MCF 10A (cell line): ENCODE data around the gene NFIA. TPM values are rescaled to one million over a fixed set of nuclear protein-coding genes. Genes with fewer than 3 reads are reported as not detected.

Source experiments
- BruUV-seq: library from RNA; stranded (reverse); fragments of 400-500 nt; replicated peaks from 2 replicates; lab custom pipeline; 2021; lab: Mats Ljungman, UMichigan
- CTCF ChIA-PET: fragments of 300-600 bp; sonication (Branson Sonifier 250); formaldehyde crosslinking; extraction: SDS; loops from one replicate; lab custom pipeline; 2021; ENCODE audit warnings: antibody characterized with exemption, inconsistent platforms; lab: Yijun Ruan, JAX
- POLR2A ChIA-PET: fragments of 300-600, 350-650 bp; sonication (Branson Sonifier 250); formaldehyde crosslinking; extraction: SDS; loops from one replicate; lab custom pipeline; 2020; ENCODE audit warnings: antibody characterized with exemption, inconsistent platforms; lab: Yijun Ruan, JAX
- DNase-seq: peaks from one replicate; pipeline ENCODE4 v3.0.0-alpha.2; 2018; ENCODE audit not compliant: unreplicated experiment
- H3K27ac Mint-ChIP-seq: one replicate; pipeline ENCODE4 v1.8.0; 2022; ENCODE audit warnings: mild to moderate bottlenecking, low read depth, mixed read lengths; ENCODE audit not compliant: unreplicated experiment
- H3K27me3 Mint-ChIP-seq: one replicate; pipeline ENCODE4 v1.8.0; 2022; ENCODE audit warnings: mixed read lengths; ENCODE audit not compliant: insufficient read depth, unreplicated experiment
- H3K36me3 Mint-ChIP-seq: one replicate; pipeline ENCODE4 v1.8.0; 2022; ENCODE audit warnings: mild to moderate bottlenecking, moderate library complexity, mixed read lengths; ENCODE audit not compliant: insufficient read depth, unreplicated experiment
- H3K4me1 Mint-ChIP-seq: one replicate; pipeline ENCODE4 v1.8.0; 2022; ENCODE audit warnings: mixed read lengths; ENCODE audit not compliant: insufficient read depth, unreplicated experiment
- H3K4me3 Mint-ChIP-seq: one replicate; pipeline ENCODE4 v1.8.0; 2022; ENCODE audit warnings: mild to moderate bottlenecking, moderate library complexity, mixed read lengths; ENCODE audit not compliant: unreplicated experiment
- H3K9me3 Mint-ChIP-seq: one replicate; pipeline ENCODE4 v1.8.0; 2022; ENCODE audit warnings: mixed read lengths; ENCODE audit not compliant: unreplicated experiment
- CTCF ChIP-seq: fragments of 200-600 bp; IDR thresholded peaks from one replicate; pipeline ENCODE4 v1.8.0; 2022; ENCODE audit warnings: antibody characterized with exemption, mild to moderate bottlenecking; ENCODE audit not compliant: unreplicated experiment
- intact Hi-C: fragments of 100-400 bp; cut with micrococcal nuclease; formaldehyde crosslinking; loops from 2 replicates; pipeline ENCODE4 v1.14.1; 2022
- total RNA-seq: library from RNA; stranded (reverse); gene quantifications from 2 replicates; pipeline ENCODE4 v1.2.3, GENCODE V29; 2022

Gene NFIA
- total RNA-seq, 1 experiment from 2014 or later: 54.8 TPM

GRCh38 chr1:61088163-61088974 lies 6.0 kb downstream of the NFIA start:
- ChIA-PET POLR2A (interaction anchor here (0.7 to 1.6 kb wide), 5 partner anchors 9 to 230 kb away, joined by 3 to 18 read pairs (median 4); no protein-coding TSS in a partner anchor), CTCF (interaction anchor here (0.7 to 1.1 kb wide), 4 partner anchors 31 to 89 kb away, joined by 3 to 4 read pairs (median 3); no protein-coding TSS in a partner anchor)
- Mint-ChIP-seq H3K27me3 (no peaks in the 10 kb centered on the region), H3K4me1 (peaks cover 18% of the 10 kb centered on the region), H3K4me3 (no peak overlapping the region), H3K27ac (no peak overlapping the region), H3K36me3 (peaks cover 41% of the 10 kb centered on the region), H3K9me3 (no peaks in the 10 kb centered on the region)
- intact Hi-C loops: loop anchor here (10.0 kb wide), 1 partner anchor 136 kb away; no protein-coding TSS in a partner anchor
- no TSS peak for BruUV-seq
- no peak for DNase-seq
- TF ChIP-seq CTCF: no peak

GRCh38 chr1:61089338-61089737 lies 7.0 kb downstream of the NFIA start:
- intact Hi-C loops: loop anchor here (10.0 kb wide), 1 partner anchor 135 kb away; no protein-coding TSS in a partner anchor
- no peak for TF ChIP-seq CTCF
- Mint-ChIP-seq H3K9me3 (no peaks in the 10 kb centered on the region), H3K27ac (no peak overlapping the region), H3K36me3 (peaks cover 48% of the 10 kb centered on the region), H3K27me3 (no peaks in the 10 kb centered on the region), H3K4me3 (no peak overlapping the region), H3K4me1 (peaks cover 28% of the 10 kb centered on the region)
- ChIA-PET POLR2A (interaction anchor here (1.4 to 1.6 kb wide), 3 partner anchors 10 to 31 kb away, joined by 4 to 18 read pairs (median 4); no protein-coding TSS in a partner anchor), CTCF (interaction anchor here (0.7 to 1.1 kb wide), 2 partner anchors 30 to 81 kb away, joined by 3 read pairs; no protein-coding TSS in a partner anchor)
- no TSS peak for BruUV-seq
- DNase-seq: no peak

- peaks cover 50% of the 10 kb centered on the region for H3K36me3 Mint-ChIP-seq
- no peak overlapping the region for H3K27ac Mint-ChIP-seq
- H3K4me1 Mint-ChIP-seq: peaks cover 32% of the 10 kb centered on the region
- CTCF ChIA-PET: no interaction called here
- TF ChIP-seq CTCF: no peak
- no peak for DNase-seq
- POLR2A ChIA-PET: interaction anchor here (1.5 to 1.6 kb wide), 3 partner anchors 10 to 30 kb away, joined by 4 to 18 read pairs (median 4); no protein-coding TSS in a partner anchor
- H3K4me3 Mint-ChIP-seq: no peak overlapping the region
- no peaks in the 10 kb centered on the region for H3K9me3 Mint-ChIP-seq
- intact Hi-C loops: loop anchor here (10.0 kb wide), 1 partner anchor 135 kb away; no protein-coding TSS in a partner anchor
- no peaks in the 10 kb centered on the region for H3K27me3 Mint-ChIP-seq
- no TSS peak for BruUV-seq
These were observed 7.4 kb downstream of the NFIA start for GRCh38 chr1:61089741-61090140.

GRCh38 chr1:61090546-61091202 lies 8.3 kb downstream of the NFIA start:
- Mint-ChIP-seq H3K4me1 (peaks cover 40% of the 10 kb centered on the region), H3K9me3 (no peaks in the 10 kb centered on the region), H3K4me3 (no peak overlapping the region), H3K27me3 (no peaks in the 10 kb centered on the region), H3K27ac (no peak overlapping the region), H3K36me3 (peaks cover 50% of the 10 kb centered on the region)
- no peak for DNase-seq
- BruUV-seq: no TSS peak
- intact Hi-C loops: no loop called here
- ChIA-PET POLR2A (interaction anchor here (1.5 to 5.4 kb wide), 2 partner anchors 11 to 29 kb away, joined by 4 to 61 read pairs; partner anchors contain the start of gene NFIA), CTCF (no interaction called here)
- TF ChIP-seq CTCF: no peak
